ENCODE data around the gene IL17RE. TPM values are rescaled to one million over a fixed set of nuclear protein-coding genes. Genes with fewer than 3 reads are reported as not detected.
A peak's percentile ranks its signal among the peaks of the same experiment; 100 is the strongest.

Gene IL17RE
- total and polyA plus RNA-seq, 2 of the 13 experiments (the other 11 are each of a cell fraction or from before 2014, with no cell fraction given) = 14.5 to 24.1 TPM

DNA sequence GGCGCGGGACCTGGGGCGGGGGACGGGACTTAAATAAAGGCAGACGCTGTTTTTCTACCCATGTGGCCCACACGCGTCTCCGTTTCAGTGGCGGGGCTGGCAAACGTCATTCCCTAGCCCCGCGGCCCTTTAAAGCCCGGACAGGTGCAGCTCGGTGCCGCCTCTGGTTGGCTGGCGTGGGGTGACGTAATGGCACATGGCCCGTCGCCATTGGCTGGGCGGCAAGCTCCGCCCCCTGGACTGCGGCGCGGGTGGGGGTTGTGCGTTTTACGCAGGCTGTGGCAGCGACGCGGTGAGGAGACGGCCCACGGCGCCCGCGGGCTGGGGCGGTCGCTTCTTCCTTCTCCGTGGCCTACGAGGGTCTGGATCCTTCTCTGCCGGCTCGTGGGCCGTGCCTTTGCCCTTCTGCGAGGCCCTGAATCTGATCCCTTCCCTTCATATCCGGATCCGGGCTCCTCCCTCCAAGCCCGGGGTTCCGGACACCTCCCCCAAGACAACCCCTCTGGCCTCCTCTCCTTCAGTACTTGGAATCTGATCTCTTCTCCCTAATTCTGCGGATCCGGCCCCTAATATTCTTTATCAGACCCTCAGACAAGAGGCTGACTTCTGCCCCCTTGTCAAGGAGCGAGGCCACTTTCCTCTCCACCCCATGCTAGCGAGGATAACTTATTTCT lies 31.1 kb downstream of the IL17RE start, which contains the start of gene CRELD1 (continued):
- no peak for TF ChIP-seq SRSF9 (IDR thresholded peaks at IDR 0.05; ENCODE audit: borderline replicate concordance, insufficient read depth, low read depth, low read length, poor library complexity, severe bottlenecking)
- TF ChIP-seq NPAS2 (CRISPR knock-in tag; IDR thresholded peaks at IDR 0.05; ENCODE audit: borderline replicate concordance) = no peak
- peak; percentile 40; the same call in 1 of the 2 replicates for TF ChIP-seq KDM4B (CRISPR knock-in tag; IDR thresholded peaks at IDR 0.05)
- no peak for TF ChIP-seq GLI4 (CRISPR knock-in tag; IDR thresholded peaks at IDR 0.05; ENCODE audit: borderline replicate concordance)
- TF ChIP-seq ZNF343 (CRISPR knock-in tag; IDR thresholded peaks at IDR 0.05) = no peak
- peak; percentile 16; the same call in 1 of the 2 replicates for TF ChIP-seq SOX5 (CRISPR knock-in tag; IDR thresholded peaks at IDR 0.05; ENCODE audit: borderline replicate concordance)
- TF ChIP-seq POLR2AphosphoS5 (IDR thresholded peaks at IDR 0.05; ENCODE audit: low read depth, low read length) = peak; percentile 75
- TF ChIP-seq ZBTB8A (CRISPR knock-in tag; IDR thresholded peaks at IDR 0.05; ENCODE audit: borderline replicate concordance, low read depth) = 0 out of 2 replicates have a peak, but pooled peaks have one; percentile 46
- peak; percentile 19 for TF ChIP-seq ZNF333 (CRISPR knock-in tag; IDR thresholded peaks at IDR 0.05; ENCODE audit: borderline replicate concordance)
- TF ChIP-seq FOXC1 (CRISPR knock-in tag; IDR thresholded peaks at IDR 0.05; ENCODE audit: borderline replicate concordance) = peak; percentile 14; the same call in 1 of the 2 replicates
- TF ChIP-seq, protein P1, sequence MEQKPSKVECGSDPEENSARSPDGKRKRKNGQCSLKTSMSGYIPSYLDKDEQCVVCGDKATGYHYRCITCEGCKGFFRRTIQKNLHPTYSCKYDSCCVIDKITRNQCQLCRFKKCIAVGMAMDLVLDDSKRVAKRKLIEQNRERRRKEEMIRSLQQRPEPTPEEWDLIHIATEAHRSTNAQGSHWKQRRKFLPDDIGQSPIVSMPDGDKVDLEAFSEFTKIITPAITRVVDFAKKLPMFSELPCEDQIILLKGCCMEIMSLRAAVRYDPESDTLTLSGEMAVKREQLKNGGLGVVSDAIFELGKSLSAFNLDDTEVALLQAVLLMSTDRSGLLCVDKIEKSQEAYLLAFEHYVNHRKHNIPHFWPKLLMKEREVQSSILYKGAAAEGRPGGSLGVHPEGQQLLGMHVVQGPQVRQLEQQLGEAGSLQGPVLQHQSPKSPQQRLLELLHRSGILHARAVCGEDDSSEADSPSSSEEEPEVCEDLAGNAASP (CRISPR knock-in tag; IDR thresholded peaks at IDR 0.05; ENCODE audit: borderline replicate concordance) = no peak
- TF ChIP-seq RNF2 (conservative IDR thresholded peaks at IDR 0.05; ENCODE audit: low read depth) = no peak
- no peak for TF ChIP-seq HNF4A (CRISPR knock-in tag; IDR thresholded peaks at IDR 0.05)
- TF ChIP-seq CBX5 (CRISPR knock-in tag; IDR thresholded peaks at IDR 0.05; ENCODE audit: borderline replicate concordance) = peak; percentile 12; the same call in 1 of the 2 replicates
- TF ChIP-seq, protein P2, sequence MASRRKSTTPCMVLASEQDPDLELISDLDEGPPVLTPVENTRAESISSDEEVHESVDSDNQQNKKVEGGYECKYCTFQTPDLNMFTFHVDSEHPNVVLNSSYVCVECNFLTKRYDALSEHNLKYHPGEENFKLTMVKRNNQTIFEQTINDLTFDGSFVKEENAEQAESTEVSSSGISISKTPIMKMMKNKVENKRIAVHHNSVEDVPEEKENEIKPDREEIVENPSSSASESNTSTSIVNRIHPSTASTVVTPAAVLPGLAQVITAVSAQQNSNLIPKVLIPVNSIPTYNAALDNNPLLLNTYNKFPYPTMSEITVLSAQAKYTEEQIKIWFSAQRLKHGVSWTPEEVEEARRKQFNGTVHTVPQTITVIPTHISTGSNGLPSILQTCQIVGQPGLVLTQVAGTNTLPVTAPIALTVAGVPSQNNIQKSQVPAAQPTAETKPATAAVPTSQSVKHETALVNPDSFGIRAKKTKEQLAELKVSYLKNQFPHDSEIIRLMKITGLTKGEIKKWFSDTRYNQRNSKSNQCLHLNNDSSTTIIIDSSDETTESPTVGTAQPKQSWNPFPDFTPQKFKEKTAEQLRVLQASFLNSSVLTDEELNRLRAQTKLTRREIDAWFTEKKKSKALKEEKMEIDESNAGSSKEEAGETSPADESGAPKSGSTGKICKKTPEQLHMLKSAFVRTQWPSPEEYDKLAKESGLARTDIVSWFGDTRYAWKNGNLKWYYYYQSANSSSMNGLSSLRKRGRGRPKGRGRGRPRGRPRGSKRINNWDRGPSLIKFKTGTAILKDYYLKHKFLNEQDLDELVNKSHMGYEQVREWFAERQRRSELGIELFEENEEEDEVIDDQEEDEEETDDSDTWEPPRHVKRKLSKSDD (CRISPR knock-in tag; IDR thresholded peaks at IDR 0.05; ENCODE audit: low read depth) = no peak; the same call in 1 of the 2 replicates
- no peak for TF ChIP-seq GATA4 (IDR thresholded peaks at IDR 0.05; ENCODE audit: borderline replicate concordance, low read depth)
- no peak for TF ChIP-seq ZNF207 (IDR thresholded peaks at IDR 0.05; ENCODE audit: borderline replicate concordance)
- TF ChIP-seq, protein P3, sequence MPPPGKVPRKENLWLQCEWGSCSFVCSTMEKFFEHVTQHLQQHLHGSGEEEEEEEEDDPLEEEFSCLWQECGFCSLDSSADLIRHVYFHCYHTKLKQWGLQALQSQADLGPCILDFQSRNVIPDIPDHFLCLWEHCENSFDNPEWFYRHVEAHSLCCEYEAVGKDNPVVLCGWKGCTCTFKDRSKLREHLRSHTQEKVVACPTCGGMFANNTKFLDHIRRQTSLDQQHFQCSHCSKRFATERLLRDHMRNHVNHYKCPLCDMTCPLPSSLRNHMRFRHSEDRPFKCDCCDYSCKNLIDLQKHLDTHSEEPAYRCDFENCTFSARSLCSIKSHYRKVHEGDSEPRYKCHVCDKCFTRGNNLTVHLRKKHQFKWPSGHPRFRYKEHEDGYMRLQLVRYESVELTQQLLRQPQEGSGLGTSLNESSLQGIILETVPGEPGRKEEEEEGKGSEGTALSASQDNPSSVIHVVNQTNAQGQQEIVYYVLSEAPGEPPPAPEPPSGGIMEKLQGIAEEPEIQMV (CRISPR knock-in tag; IDR thresholded peaks at IDR 0.05; ENCODE audit: low read depth) = no peak; the same call in 1 of the 2 replicates
- TF ChIP-seq CAMTA2 (CRISPR knock-in tag; IDR thresholded peaks at IDR 0.05; ENCODE audit: borderline replicate concordance) = 0 out of 2 replicates have a peak, but pooled peaks have one; percentile 61
- TF ChIP-seq, protein P4, sequence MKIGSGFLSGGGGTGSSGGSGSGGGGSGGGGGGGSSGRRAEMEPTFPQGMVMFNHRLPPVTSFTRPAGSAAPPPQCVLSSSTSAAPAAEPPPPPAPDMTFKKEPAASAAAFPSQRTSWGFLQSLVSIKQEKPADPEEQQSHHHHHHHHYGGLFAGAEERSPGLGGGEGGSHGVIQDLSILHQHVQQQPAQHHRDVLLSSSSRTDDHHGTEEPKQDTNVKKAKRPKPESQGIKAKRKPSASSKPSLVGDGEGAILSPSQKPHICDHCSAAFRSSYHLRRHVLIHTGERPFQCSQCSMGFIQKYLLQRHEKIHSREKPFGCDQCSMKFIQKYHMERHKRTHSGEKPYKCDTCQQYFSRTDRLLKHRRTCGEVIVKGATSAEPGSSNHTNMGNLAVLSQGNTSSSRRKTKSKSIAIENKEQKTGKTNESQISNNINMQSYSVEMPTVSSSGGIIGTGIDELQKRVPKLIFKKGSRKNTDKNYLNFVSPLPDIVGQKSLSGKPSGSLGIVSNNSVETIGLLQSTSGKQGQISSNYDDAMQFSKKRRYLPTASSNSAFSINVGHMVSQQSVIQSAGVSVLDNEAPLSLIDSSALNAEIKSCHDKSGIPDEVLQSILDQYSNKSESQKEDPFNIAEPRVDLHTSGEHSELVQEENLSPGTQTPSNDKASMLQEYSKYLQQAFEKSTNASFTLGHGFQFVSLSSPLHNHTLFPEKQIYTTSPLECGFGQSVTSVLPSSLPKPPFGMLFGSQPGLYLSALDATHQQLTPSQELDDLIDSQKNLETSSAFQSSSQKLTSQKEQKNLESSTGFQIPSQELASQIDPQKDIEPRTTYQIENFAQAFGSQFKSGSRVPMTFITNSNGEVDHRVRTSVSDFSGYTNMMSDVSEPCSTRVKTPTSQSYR (CRISPR knock-in tag; IDR thresholded peaks at IDR 0.05; ENCODE audit: borderline replicate concordance) = peak; percentile 95

Data from HepG2 (cell line).